HEK293 (cell line): ENCODE results near the gene SPRED3.

ENCODE experiments used
- GLIS1 ChIP-seq: fragments of 450-650 bp; formaldehyde crosslinking; IDR thresholded peaks from 2 replicates; pipeline ENCODE4 v1.5.1; 2016; ENCODE audit warnings: missing biosample characterization, missing genetic modification characterization
- HOXD13 ChIP-seq: sonication (generic); formaldehyde crosslinking; IDR thresholded peaks from 2 replicates; pipeline ENCODE4 v1.8.0; 2022; ENCODE audit warnings: missing genetic modification reagents, borderline replicate concordance
- OSR2 ChIP-seq: fragments of 450-650 bp; formaldehyde crosslinking; IDR thresholded peaks from 2 replicates; pipeline ENCODE4 v1.5.1; 2016; ENCODE audit warnings: missing biosample characterization, missing genetic modification characterization
- RBAK ChIP-seq: fragments of 450-650 bp; formaldehyde crosslinking; IDR thresholded peaks from 2 replicates; pipeline ENCODE4 v1.5.1; 2016; ENCODE audit warnings: missing biosample characterization, missing genetic modification characterization
- SALL2 ChIP-seq: fragments of 450-650 bp; formaldehyde crosslinking; IDR thresholded peaks from 2 replicates; pipeline ENCODE4 v1.5.0; 2017; ENCODE audit warnings: missing biosample characterization, mild to moderate bottlenecking, missing genetic modification characterization, borderline replicate concordance
- SCRT1 ChIP-seq: fragments of 450-650 bp; formaldehyde crosslinking; IDR thresholded peaks from 2 replicates; pipeline ENCODE4 v1.5.1; 2016; ENCODE audit warnings: missing biosample characterization, missing genetic modification characterization, borderline replicate concordance
- TRIM28 ChIP-seq: IDR thresholded peaks from 2 replicates; pipeline ENCODE4 v1.6.1; 2011; ENCODE audit warnings: low read length, control low read depth, borderline replicate concordance
- YY1 ChIP-seq: fragments of 450-650 bp; formaldehyde crosslinking; IDR thresholded peaks from 2 replicates; pipeline ENCODE4 v1.5.1; 2018; ENCODE audit warnings: missing biosample characterization, missing genetic modification characterization
- ZBTB21 ChIP-seq: fragments of 450-650 bp; formaldehyde crosslinking; IDR thresholded peaks from 2 replicates; pipeline ENCODE4 v1.5.1; 2017; ENCODE audit warnings: missing biosample characterization, missing genetic modification characterization
- ZFP37 ChIP-seq: fragments of 450-650 bp; formaldehyde crosslinking; IDR thresholded peaks from 2 replicates; pipeline ENCODE4 v1.5.1; 2016; ENCODE audit warnings: missing biosample characterization, missing genetic modification characterization
- ZIC2 ChIP-seq: fragments of 450-650 bp; formaldehyde crosslinking; IDR thresholded peaks from 2 replicates; pipeline ENCODE4 v1.5.1; 2016; ENCODE audit warnings: missing biosample characterization, missing genetic modification characterization
- ZNF112 ChIP-seq: fragments of 450-650 bp; formaldehyde crosslinking; IDR thresholded peaks from 2 replicates; pipeline ENCODE4 v1.5.0; 2017; ENCODE audit warnings: missing biosample characterization, missing genetic modification characterization
- ZNF155 ChIP-seq: fragments of 450-650 bp; formaldehyde crosslinking; IDR thresholded peaks from 2 replicates; pipeline ENCODE4 v1.5.1; 2016; ENCODE audit warnings: missing biosample characterization, missing genetic modification characterization
- ZNF157 ChIP-seq: fragments of 450-650 bp; formaldehyde crosslinking; IDR thresholded peaks from 2 replicates; pipeline ENCODE4 v1.5.1; 2016; ENCODE audit warnings: missing biosample characterization, missing genetic modification characterization
- ZNF174 ChIP-seq: fragments of 450-650 bp; formaldehyde crosslinking; IDR thresholded peaks from 2 replicates; pipeline ENCODE4 v1.5.0; 2017; ENCODE audit warnings: missing biosample characterization, mild to moderate bottlenecking, missing genetic modification characterization
- ZNF175 ChIP-seq: fragments of 450-650 bp; formaldehyde crosslinking; IDR thresholded peaks from 2 replicates; pipeline ENCODE4 v1.5.1; 2016; ENCODE audit warnings: missing biosample characterization, missing genetic modification characterization
- ZNF19 ChIP-seq: fragments of 450-650 bp; formaldehyde crosslinking; IDR thresholded peaks from 2 replicates; pipeline ENCODE4; 2016; ENCODE audit warnings: missing biosample characterization, missing genetic modification characterization, low read depth
- ZNF239 ChIP-seq: fragments of 450-650 bp; formaldehyde crosslinking; IDR thresholded peaks from 2 replicates; pipeline ENCODE4 v1.5.1; 2016; ENCODE audit warnings: missing biosample characterization, missing genetic modification characterization
- ZNF248 ChIP-seq: fragments of 450-650 bp; formaldehyde crosslinking; IDR thresholded peaks from 2 replicates; pipeline ENCODE4 v1.5.1; 2017; ENCODE audit warnings: missing biosample characterization, missing genetic modification characterization
- ZNF274 ChIP-seq, 2 experiments: fragments of 200-500 bp in 1 of 2; fragments of 450-650 bp in 1 of 2; sonication (Bioruptor generic) in 1 of 2; formaldehyde crosslinking in 1 of 2; IDR thresholded peaks; 2 replicates each; pipeline versions ENCODE4 v1.5.1 to v1.6.1; 2014 to 2016; ENCODE audit warnings: borderline replicate concordance in 1 of 2, inconsistent platforms in 1 of 2, low read length in 1 of 2, missing biosample characterization in 1 of 2, missing genetic modification characterization in 1 of 2
- ZNF501 ChIP-seq: fragments of 450-650 bp; formaldehyde crosslinking; IDR thresholded peaks from 2 replicates; pipeline ENCODE4 v1.5.1; 2016; ENCODE audit warnings: missing biosample characterization, missing genetic modification characterization
- ZNF548 ChIP-seq: fragments of 450-650 bp; formaldehyde crosslinking; IDR thresholded peaks from 2 replicates; pipeline ENCODE4 v1.5.1; 2016; ENCODE audit warnings: missing biosample characterization, missing genetic modification characterization
- ZNF596 ChIP-seq: fragments of 450-650 bp; IDR thresholded peaks from 2 replicates; pipeline ENCODE4 v1.5.0; 2018; ENCODE audit warnings: missing biosample characterization, mild to moderate bottlenecking, missing genetic modification characterization, moderate library complexity
- ZNF610 ChIP-seq: fragments of 450-650 bp; formaldehyde crosslinking; IDR thresholded peaks from 2 replicates; pipeline ENCODE4 v1.5.1; 2016; ENCODE audit warnings: missing biosample characterization, missing genetic modification characterization, borderline replicate concordance
- ZNF623 ChIP-seq: fragments of 450-650 bp; formaldehyde crosslinking; IDR thresholded peaks from 2 replicates; pipeline ENCODE4 v1.5.1; 2016; ENCODE audit warnings: missing biosample characterization, missing genetic modification characterization
- ZNF707 ChIP-seq: fragments of 450-650 bp; formaldehyde crosslinking; IDR thresholded peaks from 2 replicates; pipeline ENCODE4 v1.5.1; 2016; ENCODE audit warnings: missing biosample characterization, missing genetic modification characterization
- ZNF777 ChIP-seq: fragments of 450-650 bp; formaldehyde crosslinking; IDR thresholded peaks from 2 replicates; pipeline ENCODE4 v1.5.1; 2017; ENCODE audit warnings: missing biosample characterization, missing genetic modification characterization, borderline replicate concordance
- ZNF791 ChIP-seq: fragments of 450-650 bp; formaldehyde crosslinking; IDR thresholded peaks from 2 replicates; pipeline ENCODE4 v1.5.1; 2016; ENCODE audit warnings: missing biosample characterization, missing genetic modification characterization
- ZSCAN30 ChIP-seq: fragments of 450-650 bp; IDR thresholded peaks from 2 replicates; pipeline ENCODE4 v1.5.1; 2018; ENCODE audit warnings: missing biosample characterization, mild to moderate bottlenecking, missing genetic modification characterization, moderate library complexity
- TF ChIP-seq, protein P1 (sequence below): fragments of 450-650 bp; formaldehyde crosslinking; IDR thresholded peaks from 2 replicates; pipeline ENCODE4 v1.5.1; 2016; ENCODE audit warnings: missing biosample characterization, missing genetic modification characterization, low read depth
- TF ChIP-seq, protein P2 (sequence below): sonication (generic); formaldehyde crosslinking; IDR thresholded peaks from 2 replicates; pipeline ENCODE4 v1.8.1; 2022; ENCODE audit warnings: mild to moderate bottlenecking, moderate library complexity, missing genetic modification reagents
- TF ChIP-seq, protein P3 (sequence below): fragments of 450-650 bp; formaldehyde crosslinking; IDR thresholded peaks from 2 replicates; pipeline ENCODE4 v1.5.1; 2016; ENCODE audit warnings: missing biosample characterization, missing genetic modification characterization
- TF ChIP-seq, protein P4 (sequence below): fragments of 450-650 bp; formaldehyde crosslinking; IDR thresholded peaks from 2 replicates; pipeline ENCODE4 v1.5.1; 2016; ENCODE audit warnings: missing biosample characterization, missing genetic modification characterization, borderline replicate concordance
- TF ChIP-seq, protein P5 (sequence below): fragments of 450-650 bp; formaldehyde crosslinking; IDR thresholded peaks from 2 replicates; pipeline ENCODE4 v1.5.1; 2017; ENCODE audit warnings: missing biosample characterization, missing genetic modification characterization

Gene SPRED3

GRCh38 chr19:38374332-38375097 lies 14.0 kb upstream of the SPRED3 start, which contains the start of gene PSMD8 (continued):
- TF ChIP-seq, protein P1, sequence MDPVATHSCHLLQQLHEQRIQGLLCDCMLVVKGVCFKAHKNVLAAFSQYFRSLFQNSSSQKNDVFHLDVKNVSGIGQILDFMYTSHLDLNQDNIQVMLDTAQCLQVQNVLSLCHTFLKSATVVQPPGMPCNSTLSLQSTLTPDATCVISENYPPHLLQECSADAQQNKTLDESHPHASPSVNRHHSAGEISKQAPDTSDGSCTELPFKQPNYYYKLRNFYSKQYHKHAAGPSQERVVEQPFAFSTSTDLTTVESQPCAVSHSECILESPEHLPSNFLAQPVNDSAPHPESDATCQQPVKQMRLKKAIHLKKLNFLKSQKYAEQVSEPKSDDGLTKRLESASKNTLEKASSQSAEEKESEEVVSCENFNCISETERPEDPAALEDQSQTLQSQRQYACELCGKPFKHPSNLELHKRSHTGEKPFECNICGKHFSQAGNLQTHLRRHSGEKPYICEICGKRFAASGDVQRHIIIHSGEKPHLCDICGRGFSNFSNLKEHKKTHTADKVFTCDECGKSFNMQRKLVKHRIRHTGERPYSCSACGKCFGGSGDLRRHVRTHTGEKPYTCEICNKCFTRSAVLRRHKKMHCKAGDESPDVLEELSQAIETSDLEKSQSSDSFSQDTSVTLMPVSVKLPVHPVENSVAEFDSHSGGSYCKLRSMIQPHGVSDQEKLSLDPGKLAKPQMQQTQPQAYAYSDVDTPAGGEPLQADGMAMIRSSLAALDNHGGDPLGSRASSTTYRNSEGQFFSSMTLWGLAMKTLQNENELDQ (tag by site-specific recombination) = no peak
- TF ChIP-seq, protein P2, sequence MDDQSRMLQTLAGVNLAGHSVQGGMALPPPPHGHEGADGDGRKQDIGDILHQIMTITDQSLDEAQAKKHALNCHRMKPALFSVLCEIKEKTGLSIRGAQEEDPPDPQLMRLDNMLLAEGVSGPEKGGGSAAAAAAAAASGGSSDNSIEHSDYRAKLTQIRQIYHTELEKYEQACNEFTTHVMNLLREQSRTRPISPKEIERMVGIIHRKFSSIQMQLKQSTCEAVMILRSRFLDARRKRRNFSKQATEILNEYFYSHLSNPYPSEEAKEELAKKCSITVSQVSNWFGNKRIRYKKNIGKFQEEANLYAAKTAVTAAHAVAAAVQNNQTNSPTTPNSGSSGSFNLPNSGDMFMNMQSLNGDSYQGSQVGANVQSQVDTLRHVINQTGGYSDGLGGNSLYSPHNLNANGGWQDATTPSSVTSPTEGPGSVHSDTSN (CRISPR knock-in tag) = peak; percentile 93
- TF ChIP-seq SALL2 (tag by site-specific recombination) (no peak), ZNF707 (no peak), ZNF174 (no peak), TRIM28 (peak; percentile 35; the same call in 1 of the 2 replicates), ZNF157 (no peak), RBAK (no peak), GLIS1 (tag by site-specific recombination) (peak; percentile 92), ZIC2 (tag by site-specific recombination) (no peak; the same call in 1 of the 2 replicates), HOXD13 (CRISPR knock-in tag) (0 out of 2 replicates have a peak, but pooled peaks have one; percentile 19), ZNF239 (tag by site-specific recombination) (peak; percentile 87; the same call in 1 of the 2 replicates), ZNF548 (tag by site-specific recombination) (no peak; the same call in 1 of the 2 replicates), ZFP37 (peak; percentile 100), ZBTB21 (tag by site-specific recombination) (peak; percentile 99), ZNF175 (tag by site-specific recombination) (no peak), ZNF777 (tag by site-specific recombination) (peak; percentile 75; the same call in 1 of the 2 replicates), ZNF501 (peak; percentile 100), YY1 (tag by site-specific recombination) (peak; percentile 99), ZNF19 (tag by site-specific recombination) (0 out of 2 replicates have a peak, but pooled peaks have one; percentile 36), ZNF623 (peak; percentile 19), ZNF248 (no peak), ZNF610 (tag by site-specific recombination) (peak; percentile 73), OSR2 (peak; percentile 45; the same call in 1 of the 2 replicates), ZSCAN30 (tag by site-specific recombination) (peak; percentile 91), ZNF155 (tag by site-specific recombination) (no peak), ZNF791 (no peak), ZNF274 (IDR thresholded peaks at IDR 0.05; ENCODE audit: low read length) (no peak), ZNF274 (tag by site-specific recombination; IDR thresholded peaks at IDR 0.05; ENCODE audit: borderline replicate concordance) (no peak), SCRT1 (tag by site-specific recombination) (no peak), ZNF112 (no peak), ZNF596 (no peak)
- TF ChIP-seq, protein P3, sequence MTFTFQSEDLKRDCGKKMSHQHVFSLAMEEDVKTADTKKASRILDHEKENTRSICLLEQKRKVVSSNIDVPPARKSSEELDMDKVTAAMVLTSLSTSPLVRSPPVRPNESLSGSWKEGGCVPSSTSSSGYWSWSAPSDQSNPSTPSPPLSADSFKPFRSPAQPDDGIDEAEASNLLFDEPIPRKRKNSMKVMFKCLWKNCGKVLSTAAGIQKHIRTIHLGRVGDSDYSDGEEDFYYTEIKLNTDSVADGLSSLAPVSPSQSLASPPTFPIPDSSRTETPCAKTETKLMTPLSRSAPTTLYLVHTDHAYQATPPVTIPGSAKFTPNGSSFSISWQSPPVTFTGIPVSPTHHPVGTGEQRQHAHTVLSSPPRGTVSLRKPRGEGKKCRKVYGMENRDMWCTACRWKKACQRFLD (tag by site-specific recombination) = peak; percentile 73; the same call in 1 of the 2 replicates
- TF ChIP-seq, protein P4, sequence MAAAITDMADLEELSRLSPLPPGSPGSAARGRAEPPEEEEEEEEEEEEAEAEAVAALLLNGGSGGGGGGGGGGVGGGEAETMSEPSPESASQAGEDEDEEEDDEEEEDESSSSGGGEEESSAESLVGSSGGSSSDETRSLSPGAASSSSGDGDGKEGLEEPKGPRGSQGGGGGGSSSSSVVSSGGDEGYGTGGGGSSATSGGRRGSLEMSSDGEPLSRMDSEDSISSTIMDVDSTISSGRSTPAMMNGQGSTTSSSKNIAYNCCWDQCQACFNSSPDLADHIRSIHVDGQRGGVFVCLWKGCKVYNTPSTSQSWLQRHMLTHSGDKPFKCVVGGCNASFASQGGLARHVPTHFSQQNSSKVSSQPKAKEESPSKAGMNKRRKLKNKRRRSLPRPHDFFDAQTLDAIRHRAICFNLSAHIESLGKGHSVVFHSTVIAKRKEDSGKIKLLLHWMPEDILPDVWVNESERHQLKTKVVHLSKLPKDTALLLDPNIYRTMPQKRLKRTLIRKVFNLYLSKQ (tag by site-specific recombination) = no peak; the same call in 1 of the 2 replicates
- TF ChIP-seq, protein P5, sequence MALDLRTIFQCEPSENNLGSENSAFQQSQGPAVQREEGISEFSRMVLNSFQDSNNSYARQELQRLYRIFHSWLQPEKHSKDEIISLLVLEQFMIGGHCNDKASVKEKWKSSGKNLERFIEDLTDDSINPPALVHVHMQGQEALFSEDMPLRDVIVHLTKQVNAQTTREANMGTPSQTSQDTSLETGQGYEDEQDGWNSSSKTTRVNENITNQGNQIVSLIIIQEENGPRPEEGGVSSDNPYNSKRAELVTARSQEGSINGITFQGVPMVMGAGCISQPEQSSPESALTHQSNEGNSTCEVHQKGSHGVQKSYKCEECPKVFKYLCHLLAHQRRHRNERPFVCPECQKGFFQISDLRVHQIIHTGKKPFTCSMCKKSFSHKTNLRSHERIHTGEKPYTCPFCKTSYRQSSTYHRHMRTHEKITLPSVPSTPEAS (tag by site-specific recombination) = no peak; the same call in 1 of the 2 replicates
